MM.1S (cell line): ENCODE data around the gene GSTT4.

ENCODE experiments used
- DNase-seq: peaks from one replicate; pipeline ENCODE4 v3.0.0-alpha.2; 2015
- H2AFZ ChIP-seq: fragments of 300-600 bp; sonication (generic); 2 replicates; pipeline ENCODE4 v1.6.0; 2016; ENCODE audit warnings: antibody characterized with exemption, low read length
- H3F3A ChIP-seq: fragments of 300-600 bp; sonication (generic); 2 replicates; pipeline ENCODE4 v1.6.1; 2016; ENCODE audit warnings: mild to moderate bottlenecking, antibody characterized with exemption, low read length, moderate library complexity, mixed read lengths; ENCODE audit not compliant: insufficient read depth
- H3K27ac ChIP-seq: fragments of 300-600 bp; sonication (generic); 2 replicates; pipeline ENCODE4 v1.5.1; 2016; ENCODE audit warnings: mild to moderate bottlenecking, low read length
- H3K27me3 ChIP-seq: fragments of 300-600 bp; sonication (generic); replicated peaks from 2 replicates; pipeline ENCODE4 v1.6.0; 2016; ENCODE audit warnings: low read length; ENCODE audit not compliant: insufficient read depth
- H3K36me3 ChIP-seq: fragments of 300-600 bp; sonication (generic); replicated peaks from 2 replicates; pipeline ENCODE4 v1.6.1; 2016; ENCODE audit warnings: mild to moderate bottlenecking, low read length, mixed read lengths; ENCODE audit not compliant: insufficient read depth
- H3K4me1 ChIP-seq: fragments of 300-600 bp; sonication (generic); 2 replicates; pipeline ENCODE4 v1.6.1; 2016; ENCODE audit warnings: low read length, mixed read lengths
- H3K4me2 ChIP-seq: fragments of 300-600 bp; sonication (generic); 2 replicates; pipeline ENCODE4 v1.6.0; 2016; ENCODE audit warnings: low read depth, low read length
- H3K4me3 ChIP-seq: fragments of 300-600 bp; sonication (generic); 2 replicates; pipeline ENCODE4 v1.5.1; 2016; ENCODE audit warnings: low read length, mixed read lengths
- H3K79me2 ChIP-seq: fragments of 300-600 bp; sonication (generic); 2 replicates; pipeline ENCODE4 v1.6.1; 2016; ENCODE audit warnings: mixed run types, low read length, mixed read lengths
- H3K9ac ChIP-seq: fragments of 300-600 bp; sonication (generic); 2 replicates; pipeline ENCODE4 v1.6.1; 2016; ENCODE audit warnings: low read length, mixed read lengths
- H3K9me2 ChIP-seq: fragments of 300-600 bp; sonication (generic); replicated peaks from 2 replicates; pipeline ENCODE4 v1.6.1; 2016; ENCODE audit warnings: mild to moderate bottlenecking, low read length, mixed read lengths; ENCODE audit not compliant: insufficient read depth
- H3K9me3 ChIP-seq: fragments of 300-600 bp; sonication (generic); replicated peaks from 2 replicates; pipeline ENCODE4 v1.6.1; 2016; ENCODE audit warnings: mild to moderate bottlenecking, low read length, mixed read lengths; ENCODE audit not compliant: insufficient read depth
- H4K20me1 ChIP-seq: fragments of 300-600 bp; sonication (generic); 2 replicates; pipeline ENCODE4 v1.6.1; 2016; ENCODE audit warnings: mild to moderate bottlenecking, low read length, moderate library complexity, mixed read lengths; ENCODE audit not compliant: insufficient read depth
- EZH2 ChIP-seq: fragments of 300-600 bp; sonication (generic); optimal IDR thresholded peaks from 2 replicates; pipeline ENCODE3; 2017; ENCODE audit warnings: low read depth, mild to moderate bottlenecking, antibody characterized with exemption, low read length, mixed read lengths
- EZH2phosphoT487 ChIP-seq: fragments of 300-600 bp; sonication (generic); IDR thresholded peaks from 2 replicates; pipeline ENCODE4 v1.6.1; 2018; ENCODE audit warnings: antibody characterized with exemption, low read length
- TF ChIP-seq, protein P1 (sequence below): fragments of 300-600 bp; sonication (generic); IDR thresholded peaks from 2 replicates; pipeline ENCODE4 v1.5.1; 2016; ENCODE audit warnings: antibody characterized with exemption, low read length, mixed read lengths

Gene GSTT4

DNA sequence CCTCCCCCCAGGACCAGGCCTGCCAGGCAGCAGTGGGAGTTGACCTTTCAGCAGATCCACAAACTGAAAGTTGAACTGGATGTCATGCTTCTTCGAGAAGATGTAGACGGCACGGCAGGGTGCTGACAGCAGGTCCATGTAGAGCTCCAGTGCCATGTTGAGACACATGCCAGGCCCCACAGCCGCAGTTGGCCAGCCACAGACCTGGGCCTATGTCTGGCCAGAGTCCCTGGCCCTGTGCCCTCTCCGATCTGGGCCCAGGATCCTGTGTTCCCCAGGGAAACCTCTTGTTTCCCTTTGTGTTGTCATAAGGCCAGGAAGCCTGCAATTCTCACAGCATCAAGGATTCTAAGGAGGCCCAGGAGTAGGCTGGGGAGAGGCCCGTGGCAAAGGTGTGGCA, at the start of gene GSTT4:
GSTT4 (minus strand) TSS at position 253 of the 400 bp plus-strand sequence; CDS start at position 156, 97 bp downstream.
- Histone ChIP-seq H3K27me3 (no peaks in the 10 kb centered on the region), H3K4me2 (no peak within 1 kb of the TSS), H3K9me3 (no peaks in the 10 kb centered on the region), H3K4me1 (peaks cover 10% of the 10 kb centered on the region; the same call in 1 of the 2 replicates), H3K27ac (no peak within 1 kb of the TSS), H3K36me3 (no peaks in the 10 kb centered on the region), H3K79me2 (no peaks in the 10 kb centered on the region), H3K9ac (no peak within 1 kb of the TSS), H3K4me3 (no peak within 1 kb of the TSS), H3F3A (no peaks in the 10 kb centered on the region), H2AFZ (no peak within 1 kb of the TSS), H3K9me2 (no peaks in the 10 kb centered on the region), H4K20me1 (no peaks in the 10 kb centered on the region)
- DNase-seq = no peak
- TF ChIP-seq EZH2 (no peak), EZH2phosphoT487 (no peak)
- TF ChIP-seq, protein P1, sequence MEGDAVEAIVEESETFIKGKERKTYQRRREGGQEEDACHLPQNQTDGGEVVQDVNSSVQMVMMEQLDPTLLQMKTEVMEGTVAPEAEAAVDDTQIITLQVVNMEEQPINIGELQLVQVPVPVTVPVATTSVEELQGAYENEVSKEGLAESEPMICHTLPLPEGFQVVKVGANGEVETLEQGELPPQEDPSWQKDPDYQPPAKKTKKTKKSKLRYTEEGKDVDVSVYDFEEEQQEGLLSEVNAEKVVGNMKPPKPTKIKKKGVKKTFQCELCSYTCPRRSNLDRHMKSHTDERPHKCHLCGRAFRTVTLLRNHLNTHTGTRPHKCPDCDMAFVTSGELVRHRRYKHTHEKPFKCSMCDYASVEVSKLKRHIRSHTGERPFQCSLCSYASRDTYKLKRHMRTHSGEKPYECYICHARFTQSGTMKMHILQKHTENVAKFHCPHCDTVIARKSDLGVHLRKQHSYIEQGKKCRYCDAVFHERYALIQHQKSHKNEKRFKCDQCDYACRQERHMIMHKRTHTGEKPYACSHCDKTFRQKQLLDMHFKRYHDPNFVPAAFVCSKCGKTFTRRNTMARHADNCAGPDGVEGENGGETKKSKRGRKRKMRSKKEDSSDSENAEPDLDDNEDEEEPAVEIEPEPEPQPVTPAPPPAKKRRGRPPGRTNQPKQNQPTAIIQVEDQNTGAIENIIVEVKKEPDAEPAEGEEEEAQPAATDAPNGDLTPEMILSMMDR = no peak

DNA sequence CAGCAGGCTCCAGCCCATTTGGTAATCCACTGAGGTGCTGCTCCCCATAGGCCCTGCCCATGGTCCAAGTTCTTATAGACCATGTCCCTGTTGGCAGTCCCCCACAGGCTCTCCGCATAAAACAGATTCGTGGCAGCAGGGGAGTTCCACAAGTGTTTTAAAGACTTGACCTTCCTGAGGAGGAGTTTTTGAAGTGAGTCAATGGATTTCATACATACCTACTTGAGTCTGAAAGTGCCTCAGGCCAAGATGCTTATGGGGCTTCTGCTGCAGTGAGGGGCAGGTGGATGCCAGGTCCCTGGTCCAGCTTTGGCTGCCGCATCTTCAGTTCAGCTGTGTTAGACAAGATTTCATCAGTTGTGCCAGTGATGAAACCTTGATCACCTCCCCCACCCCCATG, 49.1 kb upstream of the GSTT4 start:
- H3K4me2 ChIP-seq = no peak overlapping the region
- no peak overlapping the region for H3K27ac ChIP-seq
- H3K9me3 ChIP-seq = no peaks in the 10 kb centered on the region
- no peak overlapping the region for H2AFZ ChIP-seq
- no peaks in the 10 kb centered on the region for H3K27me3 ChIP-seq
- H3F3A ChIP-seq = no peaks in the 10 kb centered on the region
- H3K79me2 ChIP-seq = no peaks in the 10 kb centered on the region
- no peak for DNase-seq
- no peaks in the 10 kb centered on the region for H3K9me2 ChIP-seq
- H3K36me3 ChIP-seq = peaks cover 6% of the 10 kb centered on the region; the same call in 1 of the 2 replicates
- H3K4me3 ChIP-seq = no peak overlapping the region
- H4K20me1 ChIP-seq = no peaks in the 10 kb centered on the region
- H3K4me1 ChIP-seq = peaks cover 10% of the 10 kb centered on the region
- H3K9ac ChIP-seq = no peak overlapping the region
- no peak for TF ChIP-seq EZH2phosphoT487

DNA sequence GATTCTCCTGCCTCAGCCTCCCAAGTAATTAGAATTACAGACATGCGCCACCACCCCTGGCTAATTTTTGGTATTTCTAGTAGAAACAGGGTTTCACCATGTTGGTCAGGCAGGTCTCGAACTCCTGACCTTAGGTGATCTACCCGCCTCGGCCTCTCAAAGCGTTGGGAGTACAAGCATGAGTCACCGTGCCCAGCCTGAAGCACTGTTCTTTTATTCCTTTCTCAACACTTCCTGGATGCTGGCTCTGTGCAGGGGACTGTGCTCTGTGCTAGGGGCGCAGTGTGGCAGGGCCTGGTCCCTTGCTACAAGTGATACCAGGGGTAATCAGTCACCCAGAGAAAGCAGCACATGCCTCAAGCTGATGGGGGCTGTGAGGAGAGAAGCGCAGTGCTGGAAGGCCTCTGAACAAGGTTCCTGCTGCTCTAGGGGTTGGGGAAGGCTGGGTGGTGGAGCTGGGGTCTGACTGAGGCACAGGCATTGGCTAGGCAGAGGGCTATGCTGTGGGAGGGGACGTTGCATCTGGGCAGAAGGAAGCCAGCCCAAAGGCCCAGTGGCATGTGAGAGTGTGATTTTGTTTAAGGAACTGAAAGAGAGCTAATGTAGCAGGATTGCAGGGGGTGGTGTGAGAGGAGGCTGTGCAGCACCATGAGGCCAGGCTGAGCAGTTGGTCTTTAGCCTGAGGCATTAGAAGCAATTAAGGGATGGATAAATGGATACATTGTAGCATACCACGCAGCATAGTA, 48.4 kb upstream of the GSTT4 start:
- Histone ChIP-seq H3K9ac (no peak overlapping the region), H3K36me3 (peaks cover 3% of the 10 kb centered on the region; the same call in 1 of the 2 replicates), H3K4me3 (no peak overlapping the region), H3K27me3 (no peaks in the 10 kb centered on the region), H3K4me2 (no peak overlapping the region), H3K9me3 (no peaks in the 10 kb centered on the region), H3K27ac (peak overlapping the region; percentile 34; the same call in 1 of the 2 replicates), H3K4me1 (peaks cover 10% of the 10 kb centered on the region), H4K20me1 (no peaks in the 10 kb centered on the region), H3K9me2 (no peaks in the 10 kb centered on the region), H3K79me2 (no peaks in the 10 kb centered on the region), H3F3A (no peaks in the 10 kb centered on the region), H2AFZ (no peak overlapping the region)
- DNase-seq = no peak
- TF ChIP-seq EZH2 (no peak), EZH2phosphoT487 (no peak)
- TF ChIP-seq, protein P1 = no peak

DNA sequence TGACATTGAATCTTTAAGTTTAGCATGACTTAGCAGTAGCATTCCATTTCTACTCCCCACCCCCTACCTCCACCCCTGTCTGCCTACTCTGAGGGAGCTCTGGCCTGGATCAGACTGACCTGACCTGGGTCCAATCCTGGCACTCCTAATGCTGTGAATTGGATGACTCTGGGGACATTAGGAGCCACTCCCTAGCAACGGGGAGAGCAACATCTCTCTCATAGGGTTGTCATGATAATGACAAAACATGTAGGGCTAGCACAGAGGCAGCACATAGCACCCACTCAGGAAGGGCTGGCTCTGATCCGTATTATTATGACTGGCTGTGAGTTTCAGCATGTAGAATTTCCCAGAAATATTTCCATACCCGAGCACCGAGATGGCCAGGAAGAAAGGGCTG, 46.3 kb upstream of the GSTT4 start:
- Histone ChIP-seq H3K36me3 (no peaks in the 10 kb centered on the region), H3K27me3 (no peaks in the 10 kb centered on the region), H4K20me1 (no peaks in the 10 kb centered on the region), H2AFZ (no peak overlapping the region), H3K4me2 (no peak overlapping the region), H3K79me2 (no peaks in the 10 kb centered on the region), H3K9me3 (no peaks in the 10 kb centered on the region), H3K4me3 (no peak overlapping the region), H3K27ac (no peak overlapping the region), H3K4me1 (peaks cover 10% of the 10 kb centered on the region), H3K9me2 (no peaks in the 10 kb centered on the region), H3F3A (no peaks in the 10 kb centered on the region), H3K9ac (no peak overlapping the region)
- no peak for TF ChIP-seq EZH2
- TF ChIP-seq EZH2phosphoT487 = no peak
- TF ChIP-seq, protein P1 = no peak
- DNase-seq = no peak
